Stimulated activated CD8-positive, alpha-beta memory T cell treated with anti-CD3 and anti-CD28 coated beads, Interleukin-2, amount 100 ng/mL, for 1 hour (primary cell): ENCODE data around the gene LAPTM5.

ENCODE experiments used
- DNase-seq, 2 donors: peaks; one replicate each; pipeline ENCODE4 v3.0.0-alpha.2; 2020; ENCODE audit warnings: low read depth in 2 of 2

Gene LAPTM5

DNA sequence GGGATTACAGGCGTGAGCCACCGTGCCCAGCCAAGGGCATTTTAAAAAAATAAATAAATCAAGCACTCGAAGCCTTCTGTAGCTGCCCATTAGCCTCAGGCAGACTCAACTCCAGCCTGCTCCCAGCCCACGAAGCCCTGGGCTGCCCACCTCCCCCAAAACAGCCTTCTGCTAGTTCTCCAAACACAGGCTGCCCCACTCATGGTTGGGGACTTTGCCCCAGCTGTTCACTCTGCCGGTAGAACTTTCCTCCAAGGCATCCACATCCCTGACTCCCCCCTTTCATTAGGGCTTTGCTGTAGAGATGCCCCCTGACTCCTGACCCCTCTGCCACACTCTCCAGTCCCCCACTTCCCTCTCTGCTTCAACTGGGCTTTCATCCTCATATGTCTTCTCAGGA, 29.7 kb upstream of the LAPTM5 start:
- no peak for DNase-seq

GRCh38 chr1:30786264-30786991, 28.9 kb upstream of the LAPTM5 start:
- DNase-seq = no peak

- DNase-seq = no peak
Observed at GRCh38 chr1:30785714-30786113, 28.1 kb upstream of the LAPTM5 start.

DNA sequence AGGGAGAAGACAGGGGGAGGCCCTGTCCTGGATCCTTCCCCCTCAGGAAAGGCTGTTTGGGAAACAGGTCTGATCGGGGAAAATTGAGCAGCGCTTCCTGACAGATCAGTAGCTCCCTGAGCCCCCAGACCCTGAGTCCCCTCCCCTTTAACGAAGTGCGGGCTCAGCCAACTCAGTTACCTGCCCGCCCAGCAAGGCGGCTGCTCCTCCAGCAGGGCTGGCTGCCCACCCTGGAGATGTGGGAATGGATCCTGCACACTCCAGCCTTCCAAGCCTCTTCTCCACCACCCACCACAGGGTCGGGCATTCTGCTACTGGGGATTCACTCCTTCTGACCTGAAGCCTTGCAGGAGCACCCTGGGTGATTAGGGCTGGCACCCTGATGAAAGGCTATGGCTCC, 27.6 kb upstream of the LAPTM5 start:
- no peak for DNase-seq

DNA sequence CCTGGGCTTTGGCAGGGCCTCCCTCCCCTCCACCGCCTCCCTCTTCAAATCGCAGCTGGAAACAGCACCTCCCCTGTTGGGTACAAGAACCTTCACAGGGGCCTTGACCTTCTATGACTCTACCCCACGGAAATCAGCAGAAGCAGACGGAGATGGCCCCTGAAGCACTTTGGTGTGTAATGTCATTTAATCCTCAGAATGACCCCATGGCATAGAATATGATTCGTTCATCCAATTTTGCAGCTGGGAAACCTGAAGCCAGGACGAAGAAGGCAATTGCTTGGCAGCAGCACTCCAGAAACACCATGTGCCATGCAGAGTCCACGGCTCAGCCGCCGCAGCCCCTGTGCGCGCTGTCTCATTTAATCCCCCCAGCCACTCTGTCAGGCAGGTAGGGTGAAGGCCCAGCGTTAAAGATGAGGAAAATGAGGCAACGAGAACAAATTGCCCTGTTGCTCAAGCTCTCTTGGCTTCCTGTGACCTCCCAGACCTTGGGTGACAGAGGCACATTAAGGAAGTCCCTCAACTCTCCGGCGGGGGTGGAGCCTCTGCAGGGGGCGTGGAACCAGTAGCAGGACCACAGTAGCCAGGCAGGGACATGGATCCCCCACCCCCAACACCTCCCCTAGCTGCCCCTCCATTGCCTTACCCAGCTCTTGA, 25.8 kb upstream of the LAPTM5 start:
- DNase-seq = no peak

DNA sequence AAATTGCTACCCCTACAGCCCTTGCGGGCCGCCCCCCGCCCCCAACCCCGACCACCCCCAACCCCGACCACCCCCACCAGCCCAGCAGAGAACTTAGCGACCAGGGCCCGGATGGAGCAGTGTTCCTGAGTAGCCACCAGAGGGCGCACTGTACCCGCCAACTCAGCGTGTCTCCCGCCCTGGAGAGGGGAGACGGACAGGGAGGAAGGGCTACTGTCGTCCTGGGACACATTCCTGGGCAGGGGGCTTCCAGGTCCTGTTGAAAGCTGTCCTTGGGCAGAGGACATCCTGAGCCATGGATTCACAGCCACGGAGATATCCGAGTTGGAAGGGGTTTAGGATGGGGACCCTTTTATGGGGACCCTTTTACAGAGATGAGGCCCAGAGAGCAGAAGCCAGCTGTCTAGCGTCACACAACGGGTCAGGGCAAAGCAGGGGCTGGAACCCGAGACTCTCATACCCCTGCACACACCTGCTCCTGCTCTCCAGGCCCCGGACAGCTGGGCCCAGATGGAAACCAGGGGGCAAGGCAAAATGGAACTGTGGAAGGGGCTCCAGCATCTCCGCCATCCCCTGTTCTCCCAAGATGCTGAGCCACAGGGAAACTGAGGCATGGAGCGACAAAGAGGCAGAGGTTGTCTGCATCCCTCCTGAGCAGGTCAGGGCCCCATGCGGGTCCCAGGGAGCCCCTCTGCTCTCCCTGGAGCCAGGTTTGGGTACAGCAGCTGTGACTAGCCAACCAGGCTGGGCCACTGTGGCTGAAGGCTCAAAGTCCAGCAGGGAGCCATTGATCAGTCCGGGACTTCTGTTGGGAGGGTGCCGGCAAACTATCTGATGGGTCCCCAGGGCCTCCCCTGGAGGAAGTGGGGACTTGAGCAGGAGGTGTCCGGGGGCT, 25.0 kb upstream of the LAPTM5 start:
- peak; percentile 47 to 52 for DNase-seq

GRCh38 chr1:30781906-30782305, 24.3 kb upstream of the LAPTM5 start:
- DNase-seq = no peak

- DNase-seq = no peak
Observed at GRCh38 chr1:30780409-30780808, 22.8 kb upstream of the LAPTM5 start.

DNA sequence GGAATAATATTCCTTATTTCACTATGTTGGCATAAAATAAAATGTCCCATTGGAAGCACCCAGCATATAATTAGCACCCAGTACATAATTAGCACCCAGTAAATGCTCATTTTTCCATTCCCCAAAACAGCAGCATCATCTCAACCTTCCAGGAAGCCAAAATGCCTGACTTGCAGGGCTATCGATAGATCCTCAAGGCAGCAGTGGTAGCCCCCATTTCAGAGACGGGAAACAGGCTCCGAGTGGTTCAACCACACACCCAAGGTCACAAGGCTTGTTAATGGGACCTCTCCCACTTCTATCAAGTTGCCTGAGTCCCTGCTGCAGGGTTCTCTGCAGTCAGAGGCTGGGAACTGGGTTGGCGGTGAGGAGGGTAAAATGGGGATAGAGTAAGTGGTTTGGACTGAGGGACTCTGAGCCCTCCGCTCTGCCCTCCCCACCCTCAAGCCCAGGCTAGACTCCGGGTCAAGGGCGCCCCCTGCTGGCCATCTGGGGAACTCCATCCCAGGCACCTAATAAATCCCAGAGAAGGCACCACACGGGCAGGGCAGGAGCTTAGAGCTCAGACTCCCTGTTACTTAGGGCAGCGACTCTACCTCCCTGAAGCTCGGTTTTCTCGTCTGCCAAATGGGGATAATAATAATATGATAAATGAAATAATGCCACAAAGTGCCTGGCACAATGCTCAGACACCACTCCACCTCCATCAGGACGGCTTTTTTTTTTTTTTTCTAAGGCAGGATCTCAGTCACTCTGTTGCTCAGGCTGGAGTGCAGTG, 21.9 kb upstream of the LAPTM5 start:
- peak; percentile 89 to 90 for DNase-seq

GRCh38 chr1:30778979-30779293, 21.4 kb upstream of the LAPTM5 start:
- no peak for DNase-seq

DNA sequence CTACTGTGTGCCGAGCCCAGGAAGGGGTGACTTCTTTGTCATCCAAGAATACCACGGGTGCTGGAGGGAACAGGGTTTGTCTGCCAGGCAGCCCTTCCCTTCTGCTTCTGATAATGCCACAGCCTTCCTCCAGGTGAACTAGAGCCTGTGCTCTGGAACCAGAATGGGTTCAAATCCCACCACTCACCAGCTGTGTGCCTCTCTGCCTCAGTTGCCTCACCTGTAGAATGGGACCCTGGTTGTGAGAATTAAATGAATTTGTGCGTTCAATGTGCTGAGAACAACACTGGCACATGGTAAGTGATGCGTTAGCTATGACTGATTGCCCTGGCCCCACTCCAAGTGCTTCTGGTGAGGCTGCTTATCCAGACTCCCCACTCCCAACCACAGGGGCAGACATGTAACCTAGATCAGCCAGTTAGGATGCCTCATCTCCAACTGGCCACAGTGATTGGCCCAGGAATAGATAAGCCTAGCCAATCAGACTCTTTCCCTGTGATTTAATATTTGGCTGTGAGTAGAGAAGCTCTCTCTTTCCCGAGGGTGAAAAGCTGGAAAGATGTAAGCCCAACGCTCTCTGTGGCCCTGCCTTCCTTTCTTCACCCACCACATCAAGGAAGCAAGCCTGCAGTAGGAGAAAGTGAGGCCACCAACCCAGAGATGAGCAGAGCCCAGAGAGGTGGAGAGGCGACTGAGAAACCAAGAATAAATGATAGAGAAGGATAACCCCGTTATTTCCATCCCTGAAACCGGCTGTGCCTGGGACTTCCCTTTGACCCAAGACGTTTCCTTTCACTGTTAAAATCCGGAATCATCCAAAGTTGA, 20.8 kb upstream of the LAPTM5 start:
- DNase-seq = no peak

DNA sequence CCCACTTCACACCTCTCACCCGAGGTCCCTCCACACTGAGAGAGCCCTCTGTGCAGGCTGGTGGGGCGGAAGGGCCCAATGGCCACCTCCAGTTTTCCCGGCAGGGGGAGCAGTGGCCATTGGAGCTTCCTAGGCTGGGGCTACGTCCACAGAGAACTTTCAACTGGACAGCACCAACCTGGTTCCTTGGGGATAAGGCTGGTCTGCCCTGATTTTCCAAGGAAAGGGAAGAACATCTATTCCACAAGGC, 20.3 kb upstream of the LAPTM5 start:
- DNase-seq = no peak

DNA sequence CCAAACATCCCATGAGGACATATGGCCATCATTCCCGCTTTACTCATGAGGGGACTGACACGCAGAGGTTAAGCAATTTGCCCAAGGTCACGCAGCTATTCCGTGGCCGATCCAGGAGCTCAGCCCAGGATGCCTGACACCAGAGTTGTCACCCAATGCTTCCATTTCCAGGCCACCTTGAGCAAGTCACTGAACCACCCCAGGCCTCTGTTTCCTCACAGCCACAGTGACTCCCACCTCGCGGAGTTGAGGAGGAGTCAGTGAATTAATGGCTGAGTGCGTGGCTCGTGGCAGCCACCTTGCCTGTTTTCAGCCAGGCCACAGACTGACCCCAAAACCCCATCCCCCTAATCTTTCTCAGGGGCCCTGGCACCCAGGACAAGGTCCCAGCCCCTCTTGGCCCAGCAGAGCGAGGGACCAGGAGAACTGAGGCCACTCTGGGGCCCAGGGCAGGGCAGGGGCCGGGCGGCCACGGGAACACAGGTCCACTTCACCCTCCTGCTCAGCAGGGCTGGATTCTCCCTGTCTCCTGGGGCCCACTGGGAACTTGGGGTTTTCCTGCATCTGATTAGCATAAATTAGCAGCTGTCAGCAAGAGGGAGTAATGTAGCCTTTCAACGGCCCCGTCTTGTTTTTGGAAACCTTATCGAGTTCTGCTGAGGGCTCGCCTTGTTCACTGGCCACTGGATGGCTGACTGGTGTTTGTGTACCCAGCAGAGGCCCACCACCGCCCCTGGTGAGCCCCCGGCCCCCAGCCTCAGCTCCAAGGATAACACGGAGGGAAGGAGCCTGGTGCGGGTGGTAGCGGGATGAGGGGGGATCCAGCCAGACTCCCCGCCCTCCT, 19.7 kb upstream of the LAPTM5 start:
- DNase-seq = no peak

DNA sequence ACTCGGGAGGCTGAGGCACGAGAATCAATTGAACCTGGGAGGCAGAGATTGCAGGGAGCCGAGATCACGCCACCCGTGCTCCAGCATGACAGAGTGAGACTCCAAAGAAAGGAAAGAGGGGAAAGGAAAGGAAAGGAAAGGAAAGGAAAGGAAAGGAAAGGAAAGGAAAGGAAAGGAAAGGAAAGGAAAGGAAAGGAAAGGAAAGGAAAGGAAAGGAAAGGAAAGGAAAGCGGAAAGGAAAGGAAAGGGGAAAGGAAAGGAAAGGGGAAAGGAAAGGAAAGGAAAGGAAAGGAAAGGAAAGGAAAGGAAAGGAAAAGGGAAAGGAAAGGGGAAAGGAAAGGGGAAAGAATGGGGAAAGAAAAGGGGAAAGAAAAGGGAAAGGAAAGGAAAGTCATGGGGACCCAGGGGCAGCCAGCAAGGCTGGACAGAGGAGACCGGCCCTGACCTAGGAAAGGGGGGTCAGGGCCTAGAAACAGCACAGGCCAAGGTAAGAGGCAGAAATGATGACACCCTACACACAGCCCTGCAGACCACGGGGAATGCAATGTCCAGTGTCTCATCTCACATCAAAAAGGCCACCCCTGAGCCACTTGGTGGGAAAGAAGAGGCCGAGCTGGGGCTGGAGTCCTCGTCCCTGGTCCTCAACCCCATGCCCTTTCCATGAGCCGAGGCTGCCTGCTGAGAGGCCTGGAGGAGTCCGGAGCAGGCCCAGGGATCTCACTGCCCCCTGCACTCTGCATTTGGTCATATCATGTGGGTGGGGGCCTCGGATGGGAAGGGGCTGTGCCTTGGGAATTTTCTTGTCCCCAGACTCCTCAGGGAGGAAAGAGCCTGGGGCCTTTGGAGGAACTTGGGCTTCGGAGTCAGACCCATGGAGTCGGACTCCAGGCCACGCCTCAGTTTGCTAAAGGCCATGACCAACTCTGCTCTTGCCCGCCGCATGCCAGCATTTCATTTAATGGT, 18.8 kb upstream of the LAPTM5 start:
- DNase-seq = no peak

DNA sequence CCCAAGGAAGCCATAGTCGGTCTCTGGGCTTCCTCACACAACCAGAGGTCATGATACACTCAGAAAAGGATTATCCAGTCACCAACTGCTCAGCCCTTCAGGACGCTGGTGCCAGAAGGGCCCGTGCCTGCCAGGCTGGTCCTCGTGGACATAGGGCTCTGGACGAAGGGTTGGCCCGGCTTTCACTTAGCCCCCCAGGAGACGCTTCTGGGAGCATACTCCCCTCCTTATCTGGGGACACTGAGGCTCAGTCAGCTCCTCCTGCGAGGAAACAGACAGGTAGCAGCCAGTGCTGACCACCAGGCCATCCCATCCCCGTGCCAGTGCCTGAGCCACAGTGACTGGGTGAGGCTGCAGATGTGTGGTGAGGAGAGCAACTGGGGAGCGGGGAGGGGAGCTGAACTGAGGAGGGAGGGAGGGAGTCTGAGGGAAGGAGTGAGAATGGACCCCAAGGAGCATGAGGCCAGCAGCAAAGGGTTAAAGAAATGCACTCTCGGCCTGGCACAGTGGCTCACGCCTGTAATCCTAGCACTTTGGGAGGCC, 17.9 kb upstream of the LAPTM5 start:
- DNase-seq = no peak

GRCh38 chr1:30774550-30775432, 17.2 kb upstream of the LAPTM5 start:
- no peak for DNase-seq

DNA sequence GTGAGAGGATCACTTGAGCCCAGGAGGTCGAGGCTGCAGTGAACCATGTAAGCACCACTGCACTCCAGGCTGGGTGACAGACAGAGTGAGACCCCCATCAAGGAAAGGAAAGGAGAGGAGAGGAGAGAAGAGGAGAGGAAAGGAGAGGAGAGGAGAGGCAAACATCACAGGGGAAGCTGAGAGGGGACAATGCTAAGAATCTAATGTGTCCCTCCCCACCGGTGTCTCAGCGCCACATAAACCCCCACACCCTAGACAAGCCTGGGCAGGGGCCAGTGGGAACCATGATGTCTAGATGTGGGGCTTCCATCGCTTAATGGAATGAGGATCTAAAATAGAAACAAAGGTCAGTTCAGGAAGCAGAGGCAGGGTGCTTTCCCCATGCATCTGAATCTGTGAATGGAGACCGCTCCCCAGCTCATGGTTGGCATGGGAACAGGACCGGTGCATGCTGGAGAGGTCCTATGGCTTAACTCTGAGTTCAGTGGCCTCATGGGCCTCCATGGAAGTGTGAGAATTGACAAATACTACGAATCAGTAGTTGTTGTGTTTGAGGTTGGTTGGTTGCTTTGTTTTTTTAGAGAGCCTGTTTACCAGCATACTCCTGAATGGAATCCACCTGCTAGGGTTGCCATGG, 16.3 kb upstream of the LAPTM5 start:
- no peak for DNase-seq

DNA sequence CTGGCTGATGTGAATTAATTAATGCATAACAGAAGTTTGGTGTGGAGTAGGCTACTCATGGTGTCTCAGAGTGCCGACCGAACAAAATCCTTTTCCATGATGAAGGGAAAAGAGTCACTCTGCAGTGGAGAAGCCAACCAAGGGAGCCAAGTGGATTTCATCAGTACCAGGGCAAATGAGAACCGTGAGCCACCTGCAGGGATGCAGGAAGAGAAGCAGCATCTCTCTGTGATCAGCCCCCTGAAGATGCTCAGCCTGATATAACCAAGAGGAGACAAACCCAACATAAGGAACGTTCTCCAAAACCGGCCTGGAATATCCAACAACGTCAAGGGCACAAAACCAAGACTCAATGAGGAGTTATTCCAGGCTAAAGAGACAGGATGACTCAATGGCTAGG, 13.4 kb upstream of the LAPTM5 start:
- DNase-seq = no peak
